NT2/D1 (cell line): ENCODE data around the gene TDRD7.

Source experiments
- DNase-seq: peaks from one replicate; pipeline ENCODE4 v3.0.0-alpha.2; 2011; ENCODE audit warnings: low read depth, low spot score
- H3K27me3 ChIP-seq: 2 replicates; pipeline ENCODE4 v1.6.0; 2011; ENCODE audit warnings: mild to moderate bottlenecking; ENCODE audit not compliant: insufficient read length, insufficient read depth
- H3K36me3 ChIP-seq: 2 replicates; pipeline ENCODE4 v1.6.1; 2011; ENCODE audit warnings: mild to moderate bottlenecking, low read length, mixed read lengths; ENCODE audit not compliant: insufficient read depth, insufficient read length
- H3K4me1 ChIP-seq: 2 replicates; pipeline ENCODE4 v1.5.1; 2011; ENCODE audit not compliant: insufficient read depth, insufficient read length
- H3K4me3 ChIP-seq: 2 replicates; pipeline ENCODE4 v1.5.1; 2011; ENCODE audit warnings: low read depth; ENCODE audit not compliant: insufficient read length
- H3K9ac ChIP-seq: 2 replicates; pipeline ENCODE4 v1.6.0; 2011; ENCODE audit warnings: low read depth; ENCODE audit not compliant: insufficient read length
- H3K9me3 ChIP-seq: 2 replicates; pipeline ENCODE4 v1.5.1; 2011; ENCODE audit warnings: mild to moderate bottlenecking, low read length; ENCODE audit not compliant: insufficient read depth
- SUZ12 ChIP-seq: IDR thresholded peaks from 2 replicates; pipeline ENCODE4 v1.6.1; 2011; ENCODE audit not compliant: insufficient read length, insufficient read depth; ENCODE audit errors: extremely low read depth
- YY1 ChIP-seq: IDR thresholded peaks from 2 replicates; pipeline ENCODE4 v1.6.1; 2011; ENCODE audit not compliant: insufficient read length, insufficient read depth
- ZNF274 ChIP-seq: IDR thresholded peaks from 2 replicates; pipeline ENCODE4 v1.6.1; 2011; ENCODE audit warnings: mild to moderate bottlenecking, low read depth, low read length

The TDRD7 gene

DNA sequence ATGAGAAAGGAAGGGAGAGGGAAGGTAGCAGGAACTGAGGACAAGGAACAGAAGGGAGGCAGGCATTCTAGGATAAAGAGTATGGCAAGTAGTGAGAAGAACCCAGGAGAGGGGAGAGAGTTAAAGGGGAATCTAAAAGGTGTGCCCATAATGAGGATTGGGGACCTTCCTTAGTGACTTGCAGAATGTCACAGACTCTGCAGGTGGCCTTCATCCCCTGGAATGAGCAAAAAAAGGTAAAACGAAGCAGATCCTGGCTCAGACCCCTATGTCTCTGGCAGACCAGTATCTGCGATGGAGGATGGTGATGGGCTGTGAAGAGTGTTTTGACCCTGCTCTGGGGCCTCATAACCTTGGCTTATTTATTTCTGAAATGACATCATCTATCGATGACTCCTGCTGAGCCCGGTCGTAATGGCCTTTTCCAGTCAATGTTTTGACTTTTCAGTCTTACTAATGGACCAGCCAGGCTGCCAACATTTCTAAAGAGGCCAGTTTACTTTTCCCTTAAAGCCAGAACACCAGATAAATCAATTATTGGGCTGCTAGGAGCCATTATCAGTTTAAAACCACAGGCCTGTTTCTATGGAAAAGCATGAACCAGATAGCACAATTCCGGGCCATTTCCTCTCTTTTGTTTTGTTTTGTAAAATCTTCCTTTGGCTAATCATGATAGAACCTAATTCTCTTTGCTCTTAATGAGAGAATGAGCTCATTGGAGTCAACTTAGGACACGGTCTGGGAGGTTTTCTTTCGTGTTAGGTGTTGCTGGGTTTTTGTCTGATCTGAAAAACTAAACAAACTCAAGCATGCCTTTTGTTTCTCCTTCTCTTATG is 92.7 kb downstream of the TDRD7 start:
- Histone ChIP-seq H3K27me3 (peaks cover 62% of the 10 kb centered on the region), H3K4me3 (no peak overlapping the region)
- no peak for DNase-seq

GRCh38 chr9:97505845-97506244 is 93.9 kb downstream of the TDRD7 start:
- DNase-seq: no peak
- peaks cover 49% of the 10 kb centered on the region for H3K27me3 ChIP-seq
- H3K9me3 ChIP-seq: no peaks in the 10 kb centered on the region
- TF ChIP-seq SUZ12 (no peak), YY1 (no peak), ZNF274 (no peak)
- peaks cover 7% of the 10 kb centered on the region for H3K4me1 ChIP-seq
- H3K4me3 ChIP-seq: no peak overlapping the region
- no peak overlapping the region for H3K9ac ChIP-seq
- H3K36me3 ChIP-seq: no peaks in the 10 kb centered on the region

More for the DNA sequence above, 92.7 kb downstream of the TDRD7 start:
- Histone ChIP-seq H3K9me3 (no peaks in the 10 kb centered on the region), H3K4me1 (peaks cover 7% of the 10 kb centered on the region), H3K36me3 (no peaks in the 10 kb centered on the region), H3K9ac (no peak overlapping the region)
- TF ChIP-seq YY1 (no peak), SUZ12 (no peak), ZNF274 (no peak)

GRCh38 chr9:97506306-97506705 is 94.4 kb downstream of the TDRD7 start:
- Histone ChIP-seq H3K9ac (no peak overlapping the region), H3K9me3 (no peaks in the 10 kb centered on the region), H3K4me1 (peaks cover 7% of the 10 kb centered on the region), H3K27me3 (peaks cover 45% of the 10 kb centered on the region), H3K4me3 (no peak overlapping the region), H3K36me3 (no peaks in the 10 kb centered on the region)
- DNase-seq: no peak
- no peak for TF ChIP-seq ZNF274
- TF ChIP-seq SUZ12: no peak
- no peak for TF ChIP-seq YY1

GRCh38 chr9:97506787-97507186 is 94.9 kb downstream of the TDRD7 start:
- no peak for DNase-seq
- no peaks in the 10 kb centered on the region for H3K36me3 ChIP-seq
- TF ChIP-seq YY1: no peak
- TF ChIP-seq SUZ12: no peak
- TF ChIP-seq ZNF274: no peak
- H3K4me3 ChIP-seq: no peak overlapping the region
- no peaks in the 10 kb centered on the region for H3K9me3 ChIP-seq
- H3K9ac ChIP-seq: no peak overlapping the region
- peaks cover 7% of the 10 kb centered on the region for H3K4me1 ChIP-seq
- H3K27me3 ChIP-seq: peaks cover 42% of the 10 kb centered on the region

DNA sequence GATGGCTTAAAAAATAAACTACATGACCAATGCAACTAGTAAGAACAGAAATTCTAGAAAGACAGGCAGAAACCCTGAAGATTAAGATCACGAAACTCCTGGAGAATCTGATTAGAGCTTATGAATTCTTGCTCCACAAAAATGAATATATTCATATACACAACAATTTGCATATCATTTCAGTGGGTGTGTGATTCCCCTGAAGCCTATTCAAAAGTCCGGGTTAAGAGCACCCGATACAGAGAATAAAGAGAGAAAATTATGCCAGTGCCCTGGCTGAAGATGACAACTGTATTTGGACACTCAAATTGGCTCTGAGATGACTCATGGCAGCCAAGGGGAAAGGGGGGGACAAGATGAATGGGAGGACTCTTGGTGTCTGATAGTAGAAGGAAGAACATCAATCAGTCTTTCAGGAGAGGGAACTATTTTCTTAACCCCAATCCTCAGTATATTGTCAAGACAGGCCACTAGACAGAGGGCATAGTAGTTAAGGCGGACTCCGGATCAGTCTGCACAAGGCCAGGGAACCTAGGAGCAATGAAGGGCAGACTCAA is 95.6 kb downstream of the TDRD7 start:
- peaks cover 6% of the 10 kb centered on the region for H3K4me1 ChIP-seq
- no peak for DNase-seq
- no peak overlapping the region for H3K4me3 ChIP-seq
- H3K9ac ChIP-seq: no peak overlapping the region
- H3K9me3 ChIP-seq: no peaks in the 10 kb centered on the region
- H3K36me3 ChIP-seq: no peaks in the 10 kb centered on the region
- H3K27me3 ChIP-seq: peaks cover 35% of the 10 kb centered on the region
- TF ChIP-seq ZNF274: no peak
- no peak for TF ChIP-seq YY1
- TF ChIP-seq SUZ12: no peak

GRCh38 chr9:97508852-97509251 is 97.0 kb downstream of the TDRD7 start:
- no peak overlapping the region for H3K4me3 ChIP-seq
- H3K36me3 ChIP-seq: no peaks in the 10 kb centered on the region
- no peak overlapping the region for H3K9ac ChIP-seq
- DNase-seq: no peak
- no peaks in the 10 kb centered on the region for H3K4me1 ChIP-seq
- H3K9me3 ChIP-seq: no peaks in the 10 kb centered on the region
- TF ChIP-seq SUZ12 (no peak), YY1 (no peak), ZNF274 (no peak)
- peaks cover 22% of the 10 kb centered on the region for H3K27me3 ChIP-seq
